ENCODE data around the gene ARL13B. TPM values are rescaled to one million over a fixed set of nuclear protein-coding genes. Genes with fewer than 3 reads are reported as not detected.

ARL13B gene
- total RNA-seq, 4 donors from 2014 or later = 0.80 to 4.9 (median 3.6) TPM

DNA sequence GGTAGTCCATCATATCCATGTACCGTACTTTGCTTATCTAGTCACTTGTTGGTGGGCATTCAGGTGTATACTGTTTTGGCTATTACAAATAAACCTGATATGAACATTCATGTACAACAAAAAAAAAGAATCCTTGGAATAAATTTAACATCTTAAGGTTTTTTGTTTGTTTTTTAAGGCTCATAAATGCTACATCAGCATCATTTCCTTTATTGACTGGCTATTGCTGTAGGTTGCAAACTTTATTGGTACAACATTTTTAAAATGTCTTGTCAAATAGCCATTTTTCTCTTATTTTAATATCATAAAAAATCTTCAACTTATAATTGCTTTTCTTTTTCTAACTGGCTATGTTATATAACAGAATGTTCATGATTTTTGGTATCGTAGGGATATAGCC, 66.6 kb downstream of the ARL13B start:
- Histone ChIP-seq H3K4me1 (no peaks in the 10 kb centered on the region), H3K4me3 (no peak overlapping the region), H3K36me3 (peaks cover 0 to 7% (median 2%) of the 10 kb centered on the region in 4 donors), H3K9me3 (no peaks in the 10 kb centered on the region), H3K27me3 (no peaks in the 10 kb centered on the region), H3K27ac (no peak overlapping the region)
- WGBS, 2 donors (ENCODE audit: low coverage in 1 of 2) = 95 to 100% methylated on average over 2 of the region's 2 CpGs
- in situ Hi-C loops (cut with MboI; ENCODE audit: low pct_ligation_motif_present in 1 of 4, low pct_unique_long_range_greater_than_20kb in 1 of 4, low sequenced_read_pairs in 3 of 4) (no loop called here), intact Hi-C loops (cut with DNase I; ENCODE audit: low total_unique reads) (no loop called here)
- TF ChIP-seq POLR2AphosphoS5 (IDR thresholded peaks at IDR 0.05) (no peak), CTCF (IDR thresholded peaks at IDR 0.05) (no peak), EP300 (IDR thresholded peaks at IDR 0.05; ENCODE audit: low read depth) (no peak), POLR2A (IDR thresholded peaks at IDR 0.05) (no peak)
- DNase-seq = no peak

DNA sequence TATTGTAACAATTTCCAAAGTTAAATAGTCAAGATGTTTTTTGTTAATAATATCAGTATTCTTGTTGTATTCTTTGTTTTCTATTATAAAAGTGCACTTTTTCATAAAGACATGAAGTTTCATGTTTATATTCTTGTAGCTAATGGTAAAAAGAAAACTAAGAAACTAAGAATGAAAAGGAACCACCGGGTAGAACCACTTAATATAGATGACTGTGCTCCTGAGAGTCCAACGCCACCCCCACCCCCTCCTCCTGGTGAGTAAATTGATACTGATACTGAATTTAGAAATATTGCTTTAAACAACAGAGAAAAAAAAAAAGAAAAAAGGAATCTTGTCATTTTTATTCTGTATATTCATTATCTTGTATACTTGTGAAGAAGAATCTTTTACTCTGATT, 69.3 kb downstream of the ARL13B start:
- 81 to 91% methylated on average over 2 of the region's 2 CpGs for WGBS, 2 donors (ENCODE audit: low coverage in 1 of 2)
- H3K4me3 ChIP-seq = no peak overlapping the region

GRCh38 chr3:94050546-94050945, 70.6 kb downstream of the ARL13B start:
- TF ChIP-seq CTCF (IDR thresholded peaks at IDR 0.05) = no peak
- no peak for TF ChIP-seq EP300 (IDR thresholded peaks at IDR 0.05; ENCODE audit: low read depth)
- no peak for TF ChIP-seq POLR2A (IDR thresholded peaks at IDR 0.05)
- no peak for TF ChIP-seq POLR2AphosphoS5 (IDR thresholded peaks at IDR 0.05)
- Histone ChIP-seq H3K27ac (no peak overlapping the region), H3K9me3 (no peaks in the 10 kb centered on the region), H3K36me3 (no peaks in the 10 kb centered on the region), H3K4me3 (no peak overlapping the region), H3K4me1 (no peaks in the 10 kb centered on the region), H3K27me3 (no peaks in the 10 kb centered on the region)
- in situ Hi-C loops (cut with MboI; ENCODE audit: low pct_ligation_motif_present in 1 of 4, low pct_unique_long_range_greater_than_20kb in 1 of 4, low sequenced_read_pairs in 3 of 4) (no loop called here), intact Hi-C loops (cut with DNase I; ENCODE audit: low total_unique reads) (no loop called here)
- no peak for DNase-seq

More for the DNA sequence above, 69.3 kb downstream of the ARL13B start:
- peaks cover 0 to 5% (median under 1%) of the 10 kb centered on the region in 4 donors for H3K36me3 ChIP-seq
- TF ChIP-seq CTCF (IDR thresholded peaks at IDR 0.05) = no peak
- TF ChIP-seq POLR2AphosphoS5 (IDR thresholded peaks at IDR 0.05) = no peak
- no peak for TF ChIP-seq EP300 (IDR thresholded peaks at IDR 0.05; ENCODE audit: low read depth)
- TF ChIP-seq POLR2A (IDR thresholded peaks at IDR 0.05) = no peak
- in situ Hi-C loops (cut with MboI; ENCODE audit: low pct_ligation_motif_present in 1 of 4, low pct_unique_long_range_greater_than_20kb in 1 of 4, low sequenced_read_pairs in 3 of 4) = no loop called here
- no peaks in the 10 kb centered on the region for H3K9me3 ChIP-seq
- no peak overlapping the region for H3K27ac ChIP-seq
- DNase-seq = no peak
- H3K4me1 ChIP-seq = no peaks in the 10 kb centered on the region
- intact Hi-C loops (cut with DNase I; ENCODE audit: low total_unique reads) = no loop called here
- no peaks in the 10 kb centered on the region for H3K27me3 ChIP-seq

GRCh38 chr3:94061297-94061696, 81.3 kb downstream of the ARL13B start:
- Histone ChIP-seq H3K36me3 (no peaks in the 10 kb centered on the region), H3K4me3 (no peak overlapping the region), H3K4me1 (peaks cover 13 to 39% (median 23%) of the 10 kb centered on the region in 4 donors), H3K27me3 (no peaks in the 10 kb centered on the region), H3K27ac (no peak overlapping the region), H3K9me3 (no peaks in the 10 kb centered on the region)
- WGBS, 2 donors (ENCODE audit: low coverage in 1 of 2) = 96 to 99% methylated on average over 6 to 13 of the region's 13 CpGs
- in situ Hi-C loops (cut with MboI; ENCODE audit: low pct_ligation_motif_present in 1 of 4, low pct_unique_long_range_greater_than_20kb in 1 of 4, low sequenced_read_pairs in 3 of 4) = loop anchor here in 1 of 4 donors (10.0 kb wide), 1 partner anchor 86 kb away; the partner anchor contains the start of gene PROS1
- no peak for DNase-seq
- TF ChIP-seq CTCF (IDR thresholded peaks at IDR 0.05) = no peak
- no peak for TF ChIP-seq POLR2AphosphoS5 (IDR thresholded peaks at IDR 0.05)
- no peak for TF ChIP-seq EP300 (IDR thresholded peaks at IDR 0.05; ENCODE audit: low read depth)
- no peak for TF ChIP-seq POLR2A (IDR thresholded peaks at IDR 0.05)
- intact Hi-C loops (cut with DNase I; ENCODE audit: low total_unique reads) = no loop called here

Measured in transverse colon (tissue), 4 donors.